Keratinocyte (primary cell): ENCODE data around the gene SOX10. TPM values are rescaled to one million over a fixed set of nuclear protein-coding genes. Genes with fewer than 3 reads are reported as not detected.
"Not testable (repeated sequence)": the region's sequence is repeated elsewhere in the genome, so short reads cannot be mapped to it uniquely, and the experiment has no call there.

ENCODE experiments used
- DNase-seq: peaks from one replicate; pipeline ENCODE4 v3.0.0-alpha.2; 2011; ENCODE audit warnings: low read depth, missing footprints, low spot score
- FAIRE-seq: peaks from 2 replicates; lab custom pipeline; 2011; peaks lifted over from hg19 to GRCh38; lab: Jason Lieb, UNC
- H2AFZ ChIP-seq: 2 replicates; pipeline ENCODE4 v1.6.0; 2012; ENCODE audit warnings: low read length, control low read depth, inconsistent platforms; ENCODE audit not compliant: control insufficient read depth
- H3K27ac ChIP-seq: 2 replicates; pipeline ENCODE4 v1.5.1; 2011; ENCODE audit warnings: low read length; ENCODE audit not compliant: control insufficient read depth, insufficient read depth
- H3K27me3 ChIP-seq: 3 replicates; pipeline ENCODE4 v1.6.0; 2011; ENCODE audit warnings: low read length; ENCODE audit not compliant: control insufficient read depth, insufficient read depth; ENCODE audit errors: extremely low read depth
- H3K36me3 ChIP-seq, 2 experiments: 2 replicates in 1 of 2; 3 replicates in 1 of 2; pipeline ENCODE4 v1.5.1; 2011; ENCODE audit warnings: low read length in 2 of 2, mild to moderate bottlenecking in 1 of 2; ENCODE audit not compliant: control insufficient read depth in 2 of 2, insufficient read depth in 2 of 2; ENCODE audit errors: extremely low read depth in 1 of 2
- H3K4me1 ChIP-seq: 3 replicates; pipeline ENCODE4 v1.5.1; 2011; ENCODE audit warnings: low read length; ENCODE audit not compliant: control insufficient read depth, insufficient read depth; ENCODE audit errors: extremely low read depth
- H3K4me2 ChIP-seq: 3 replicates; pipeline ENCODE4 v1.6.0; 2011; ENCODE audit warnings: low read depth, low read length; ENCODE audit not compliant: control insufficient read depth, insufficient read depth; ENCODE audit errors: extremely low read depth
- H3K4me3 ChIP-seq, 3 experiments: fragments of 200-600 bp in 1 of 3; sonication (generic) in 1 of 3; 2 replicates in 2 of 3; 3 replicates in 1 of 3; pipeline ENCODE4 v1.5.1; 2011 to 2016; ENCODE audit warnings: low read length in 3 of 3, mild to moderate bottlenecking in 3 of 3, control low read depth in 2 of 3, inconsistent platforms in 1 of 3, low read depth in 1 of 3, mixed read lengths in 1 of 3, mixed run types in 1 of 3, moderate library complexity in 1 of 3; ENCODE audit not compliant: control insufficient read depth in 2 of 3, insufficient read depth in 2 of 3; ENCODE audit errors: extremely low read depth in 1 of 3
- H3K79me2 ChIP-seq: 2 replicates; pipeline ENCODE4 v1.6.0; 2012; ENCODE audit warnings: low read length; ENCODE audit not compliant: control insufficient read depth, insufficient read depth
- H3K9ac ChIP-seq: 3 replicates; pipeline ENCODE4 v1.6.0; 2011; ENCODE audit warnings: low read length; ENCODE audit not compliant: control insufficient read depth, insufficient read depth; ENCODE audit errors: extremely low read depth
- H3K9me1 ChIP-seq: 3 replicates; pipeline ENCODE4 v1.6.0; 2011; ENCODE audit warnings: low read length; ENCODE audit not compliant: control insufficient read depth, insufficient read depth; ENCODE audit errors: extremely low read depth
- H3K9me3 ChIP-seq: 2 replicates; pipeline ENCODE4 v1.5.1; 2012; ENCODE audit warnings: low read depth, low read length; ENCODE audit not compliant: control insufficient read depth
- H4K20me1 ChIP-seq: 3 replicates; pipeline ENCODE4 v1.6.0; 2011; ENCODE audit warnings: low read length; ENCODE audit not compliant: control insufficient read depth, insufficient read depth; ENCODE audit errors: extremely low read depth
- EZH2 ChIP-seq: IDR thresholded peaks from one replicate; pipeline ENCODE4 v1.6.1; 2012; ENCODE audit warnings: inconsistent platforms, mild to moderate bottlenecking, low read length, moderate library complexity
- dilution Hi-C: fragments of 300-500 bp; cut with MboI; formaldehyde crosslinking; loops from one replicate; pipeline ENCODE4 v1.7.0; 2020; ENCODE audit warnings: low sequenced_read_pairs; ENCODE audit not compliant: extremely low pct_ligation_motif_present
- polyA plus RNA-seq, 5 experiments: library from polyadenylated mRNA; depleted of rRNA in 3 of 5; stranded (reverse) in 3 of 5; stranded (forward) in 1 of 5; unstranded in 1 of 5; fragments of >200 nt; gene quantifications; 1 replicate in 1 of 5; 2 replicates in 3 of 5; 3 replicates in 1 of 5; pipeline versions ENCODE4 v1.2.1 to v1.2.3, GENCODE V29; 2011 to 2012; ENCODE audit warnings: missing spikeins in 2 of 5, low read depth in 1 of 5, low replicate concordance in 1 of 5
- TF ChIP-seq, protein P1 (sequence below), 3 experiments: IDR thresholded peaks in 1 of 3; conservative IDR thresholded peaks in 1 of 3; optimal IDR thresholded peaks in 1 of 3; 2 replicates in 2 of 3; 3 replicates in 1 of 3; pipeline versions ENCODE3 to v1.5.1; 2011; ENCODE audit warnings: low read length in 3 of 3, mild to moderate bottlenecking in 3 of 3, moderate library complexity in 2 of 3, control low read depth in 1 of 3, inconsistent platforms in 1 of 3; ENCODE audit not compliant: insufficient read depth in 2 of 3; ENCODE audit errors: extremely low read depth in 1 of 3

The SOX10 gene
- polyA plus RNA-seq, 1 donor (not counting 4 experiments of a cell fraction or from before 2014, with no cell fraction given), result not detected

DNA sequence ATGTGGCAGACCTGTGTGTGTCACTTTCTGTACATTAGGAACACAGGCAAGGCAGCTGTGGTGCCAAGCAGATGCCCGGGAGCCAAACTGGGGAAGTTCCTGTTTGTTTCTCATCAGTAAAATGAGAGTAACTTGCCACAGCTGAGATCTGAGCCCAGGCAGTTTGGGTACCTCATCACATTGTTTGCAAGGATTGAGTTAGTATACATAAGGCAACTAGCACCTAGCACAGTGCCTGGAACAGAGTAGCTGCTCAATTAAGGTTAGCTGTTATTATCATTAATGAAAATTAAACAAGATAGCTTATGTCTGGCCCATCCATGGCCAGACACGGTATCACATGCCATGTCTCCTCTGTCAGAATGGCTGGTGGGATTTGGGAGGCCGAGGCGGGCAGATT is 7.8 kb downstream of the SOX10 start:
- Histone ChIP-seq H3K4me1 (peaks cover 7% of the 10 kb centered on the region), H3K9ac (no peak overlapping the region), H2AFZ (no peak overlapping the region), H3K9me3 (no peaks in the 10 kb centered on the region), H3K4me2 (no peak overlapping the region), H3K27ac (no peak overlapping the region), H3K9me1 (peaks cover 3% of the 10 kb centered on the region), H3K27me3 (no peaks in the 10 kb centered on the region), H3K36me3 (peaks cover 0 to 5% of the 10 kb centered on the region in 2 experiments), H3K4me3 (no peak overlapping the region), H4K20me1 (no peaks in the 10 kb centered on the region), H3K79me2 (no peaks in the 10 kb centered on the region)
- DNase-seq (no peak), FAIRE-seq (no peak)
- dilution Hi-C loops, result no loop called here
- TF ChIP-seq, protein P1, sequence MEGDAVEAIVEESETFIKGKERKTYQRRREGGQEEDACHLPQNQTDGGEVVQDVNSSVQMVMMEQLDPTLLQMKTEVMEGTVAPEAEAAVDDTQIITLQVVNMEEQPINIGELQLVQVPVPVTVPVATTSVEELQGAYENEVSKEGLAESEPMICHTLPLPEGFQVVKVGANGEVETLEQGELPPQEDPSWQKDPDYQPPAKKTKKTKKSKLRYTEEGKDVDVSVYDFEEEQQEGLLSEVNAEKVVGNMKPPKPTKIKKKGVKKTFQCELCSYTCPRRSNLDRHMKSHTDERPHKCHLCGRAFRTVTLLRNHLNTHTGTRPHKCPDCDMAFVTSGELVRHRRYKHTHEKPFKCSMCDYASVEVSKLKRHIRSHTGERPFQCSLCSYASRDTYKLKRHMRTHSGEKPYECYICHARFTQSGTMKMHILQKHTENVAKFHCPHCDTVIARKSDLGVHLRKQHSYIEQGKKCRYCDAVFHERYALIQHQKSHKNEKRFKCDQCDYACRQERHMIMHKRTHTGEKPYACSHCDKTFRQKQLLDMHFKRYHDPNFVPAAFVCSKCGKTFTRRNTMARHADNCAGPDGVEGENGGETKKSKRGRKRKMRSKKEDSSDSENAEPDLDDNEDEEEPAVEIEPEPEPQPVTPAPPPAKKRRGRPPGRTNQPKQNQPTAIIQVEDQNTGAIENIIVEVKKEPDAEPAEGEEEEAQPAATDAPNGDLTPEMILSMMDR (optimal IDR thresholded peaks at IDR 0.05 in 1 of 3, IDR thresholded peaks at IDR 0.05 in 1 of 3, conservative IDR thresholded peaks at IDR 0.05 in 1 of 3; ENCODE audit: extremely low read depth in 1 of 3, insufficient read depth in 2 of 3, low read length in 3 of 3), result no peak
- TF ChIP-seq EZH2, result no peak

DNA sequence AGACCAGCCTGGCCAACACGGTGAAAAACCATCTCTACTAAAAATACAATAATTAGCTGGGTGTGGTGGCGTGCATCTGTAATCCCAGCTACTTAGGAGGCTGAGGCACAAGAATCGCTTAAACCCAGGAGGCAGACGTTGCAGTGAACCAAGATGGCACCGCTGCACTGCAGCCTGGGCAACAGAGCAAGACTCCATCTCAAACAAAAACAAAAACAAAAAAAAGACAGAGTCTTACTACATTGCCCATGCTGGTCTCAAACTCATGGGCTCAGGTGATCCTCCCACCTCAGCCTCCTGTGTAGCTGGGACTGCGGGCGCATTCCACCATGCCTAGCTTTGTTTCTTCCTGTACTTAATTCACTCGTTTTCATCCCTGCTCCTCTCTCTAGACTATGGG is 8.3 kb downstream of the SOX10 start:
- H3K4me1 ChIP-seq, H3K27me3 ChIP-seq, FAIRE-seq, H3K4me3 ChIP-seq, H3K9ac ChIP-seq, dilution Hi-C loops, H3K79me2 ChIP-seq, H2AFZ ChIP-seq, H3K27ac ChIP-seq, H3K4me2 ChIP-seq, H3K9me3 ChIP-seq, DNase-seq, H3K9me1 ChIP-seq, H3K36me3 ChIP-seq, H4K20me1 ChIP-seq: not testable (repeated sequence)

DNA sequence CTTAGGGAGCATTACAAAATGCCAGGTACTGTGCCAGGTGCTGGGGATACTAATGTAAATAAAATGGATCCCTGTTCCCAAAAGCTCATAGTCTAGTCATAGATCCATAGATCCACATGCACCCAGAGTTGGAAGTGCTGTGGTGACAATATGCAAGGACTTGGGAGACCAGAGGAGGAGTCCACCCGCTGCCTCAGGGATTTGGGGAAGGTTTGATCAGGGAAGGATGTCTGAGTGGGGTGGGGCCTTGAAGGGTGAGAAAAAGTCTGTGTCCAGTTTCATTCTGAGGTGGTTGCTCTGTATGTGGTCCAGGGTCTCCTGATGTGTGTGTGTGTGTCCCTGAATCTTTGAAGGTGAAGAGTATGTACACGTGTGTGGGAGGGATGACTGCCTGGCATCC is 9.2 kb downstream of the SOX10 start:
- no peaks in the 10 kb centered on the region for H4K20me1 ChIP-seq
- H3K4me2 ChIP-seq, result no peak overlapping the region
- H3K79me2 ChIP-seq, result no peaks in the 10 kb centered on the region
- no peak overlapping the region for H3K4me3 ChIP-seq
- H3K9me3 ChIP-seq, result no peaks in the 10 kb centered on the region
- no peaks in the 10 kb centered on the region for H3K27me3 ChIP-seq
- H3K4me1 ChIP-seq, result peaks cover 7% of the 10 kb centered on the region
- peaks cover 3% of the 10 kb centered on the region for H3K9me1 ChIP-seq
- DNase-seq (no peak), FAIRE-seq (no peak)
- H3K27ac ChIP-seq, result no peak overlapping the region
- H3K36me3 ChIP-seq, result peaks cover 0 to 5% of the 10 kb centered on the region in 2 experiments
- H2AFZ ChIP-seq, result no peak overlapping the region
- no peak overlapping the region for H3K9ac ChIP-seq
- dilution Hi-C loops, result no loop called here
- TF ChIP-seq EZH2, result no peak
- TF ChIP-seq, protein P1 (optimal IDR thresholded peaks at IDR 0.05 in 1 of 3, IDR thresholded peaks at IDR 0.05 in 1 of 3, conservative IDR thresholded peaks at IDR 0.05 in 1 of 3; ENCODE audit: extremely low read depth in 1 of 3, insufficient read depth in 2 of 3, low read length in 3 of 3), result no peak
